Measurements from ENCODE around the gene PRKAA2.

The PRKAA2 gene

DNA sequence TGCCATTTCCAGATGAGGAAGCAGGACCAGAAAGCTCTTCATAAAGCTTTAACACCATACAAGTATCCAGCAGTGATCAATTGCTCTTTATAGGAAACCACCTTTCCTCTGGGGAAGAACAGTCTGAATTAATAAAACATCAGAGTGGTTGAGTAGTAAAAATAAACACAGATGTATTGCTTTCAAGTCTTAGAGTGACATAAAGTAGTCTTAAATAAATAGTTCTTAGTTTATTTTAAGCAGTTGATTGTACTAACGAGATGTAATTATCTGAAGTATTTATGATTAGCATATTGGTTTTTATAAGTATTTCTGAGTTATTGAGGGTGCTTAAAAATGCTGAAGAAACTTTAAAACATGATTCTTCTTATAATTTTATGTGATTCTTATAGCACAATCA, 67.0 kb downstream of the PRKAA2 start:
- in situ Hi-C loops (cut with MboI; ENCODE audit: low sequenced_read_pairs): no loop called here

DNA sequence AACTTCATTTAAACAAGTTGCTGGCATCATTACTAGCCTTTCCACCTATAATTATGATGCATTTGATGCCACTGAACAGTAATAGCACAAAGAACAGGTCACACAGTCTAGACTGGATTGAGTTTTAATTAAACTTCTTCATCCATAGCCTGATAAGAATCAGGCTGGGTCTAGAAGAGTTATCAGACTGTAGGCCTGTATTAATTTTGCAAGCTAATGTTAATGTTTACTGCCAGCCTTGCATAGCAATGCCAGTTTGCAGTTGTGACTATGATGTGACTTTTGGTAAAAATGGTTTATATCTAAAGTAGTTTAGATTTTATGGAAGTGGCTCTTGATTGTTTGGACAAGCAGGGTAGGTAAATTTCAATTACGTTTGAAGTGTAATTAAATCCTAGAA, 68.0 kb downstream of the PRKAA2 start:
- in situ Hi-C loops (cut with MboI; ENCODE audit: low sequenced_read_pairs): no loop called here

- in situ Hi-C loops (cut with MboI; ENCODE audit: low sequenced_read_pairs): no loop called here
Observed at GRCh38 chr1:56715156-56715555, 70.0 kb downstream of the PRKAA2 start.

DNA sequence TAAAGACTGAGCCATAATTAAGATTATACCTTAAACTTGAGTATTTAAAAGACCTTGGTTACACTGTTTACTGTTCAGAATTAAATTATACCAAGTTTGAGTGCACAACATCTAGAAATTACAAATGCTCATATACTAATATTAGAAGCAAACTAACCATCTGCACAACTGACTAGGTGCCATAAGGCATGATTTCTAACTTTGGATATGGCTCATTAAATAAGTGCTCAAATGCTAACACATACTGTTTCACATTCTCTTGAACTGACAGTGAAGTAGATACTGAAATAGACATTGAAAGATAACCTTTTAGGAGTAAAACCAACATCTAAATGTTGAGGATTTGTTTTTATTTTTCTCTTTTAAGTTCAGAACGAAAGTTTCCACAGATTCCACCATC, 74.1 kb downstream of the PRKAA2 start:
- in situ Hi-C loops (cut with MboI; ENCODE audit: low sequenced_read_pairs): no loop called here

DNA sequence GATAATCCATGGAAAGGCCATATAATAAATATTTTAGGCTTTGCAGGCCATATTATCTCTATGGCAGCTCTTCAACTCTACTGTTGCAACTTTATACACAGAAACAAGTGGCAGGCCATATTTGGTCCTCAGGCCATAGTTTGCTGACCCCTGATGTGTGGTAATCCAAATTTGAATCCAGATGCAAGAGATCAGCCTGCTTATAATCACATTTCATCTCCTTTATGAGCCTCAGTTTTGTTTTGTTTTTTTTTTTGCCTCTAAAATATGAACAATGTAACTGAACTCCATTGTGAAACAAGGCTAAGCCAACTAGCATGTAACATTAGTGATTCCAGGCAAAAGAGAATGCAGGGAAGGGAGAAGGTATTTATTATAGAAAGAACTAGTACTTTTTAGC, 81.6 kb downstream of the PRKAA2 start:
- in situ Hi-C loops (cut with MboI; ENCODE audit: low sequenced_read_pairs): no loop called here

DNA sequence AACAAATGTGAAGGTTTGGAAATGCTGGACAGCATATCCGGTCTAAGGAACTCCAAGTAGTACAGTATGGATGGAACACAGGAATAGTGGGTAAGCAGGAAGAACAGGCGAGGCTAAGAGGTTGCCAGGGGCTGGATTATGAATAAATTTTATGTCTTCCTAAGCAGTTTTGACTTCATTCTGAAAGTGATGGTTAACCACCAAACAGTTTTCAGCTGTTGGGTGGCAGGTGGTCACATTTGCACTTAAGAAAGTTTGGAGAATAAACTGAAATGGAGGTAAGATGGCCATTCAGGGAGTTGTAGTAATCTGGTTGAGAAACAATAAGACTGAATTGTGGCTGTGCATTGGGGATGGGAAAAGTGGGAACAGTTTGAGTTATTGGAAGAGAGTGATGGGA, 83.8 kb downstream of the PRKAA2 start:
- in situ Hi-C loops (cut with MboI; ENCODE audit: low sequenced_read_pairs): no loop called here

GRCh38 chr1:56745231-56745630, 100.1 kb downstream of the PRKAA2 start:
- in situ Hi-C loops (cut with MboI; ENCODE audit: low sequenced_read_pairs): no loop called here

DNA sequence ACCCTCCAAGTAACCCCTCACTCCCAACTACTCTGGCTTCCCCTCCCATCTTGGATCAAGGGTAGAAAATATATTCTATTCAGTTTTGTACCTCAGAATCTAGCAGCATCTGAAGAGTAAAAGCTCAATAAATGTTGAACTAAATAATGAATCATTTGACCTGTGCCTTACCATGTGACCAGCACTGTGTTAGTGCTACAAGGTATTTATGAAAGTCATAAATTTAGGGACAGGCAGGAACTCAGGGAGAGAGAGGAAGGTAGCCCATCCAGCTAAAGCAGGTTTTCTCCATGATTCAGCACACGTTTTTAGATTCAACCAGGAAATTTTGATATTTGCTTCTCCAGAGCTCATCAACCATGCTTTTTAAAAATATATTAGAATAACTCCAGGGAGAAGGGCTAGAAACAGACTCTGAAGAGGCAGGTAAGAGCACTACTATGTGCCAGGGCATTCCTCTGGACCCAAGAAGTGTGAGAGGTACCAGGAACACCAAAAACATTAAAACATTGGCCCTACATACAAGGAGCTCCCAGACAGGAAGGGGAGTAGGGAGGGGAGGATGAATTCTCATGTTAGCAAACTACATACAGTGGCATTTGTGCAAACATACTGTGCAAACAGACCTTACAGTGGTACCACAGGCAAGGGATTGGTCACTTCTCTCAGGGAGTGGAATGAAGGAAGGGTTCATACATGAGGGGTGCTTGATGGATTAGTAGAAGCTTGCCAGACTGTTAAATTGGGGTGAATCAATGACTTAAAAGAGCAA, 109.8 kb downstream of the PRKAA2 start:
- in situ Hi-C loops (cut with MboI; ENCODE audit: low sequenced_read_pairs): no loop called here

GRCh38 chr1:56755911-56756310, 110.8 kb downstream of the PRKAA2 start:
- in situ Hi-C loops (cut with MboI; ENCODE audit: low sequenced_read_pairs): no loop called here

DNA sequence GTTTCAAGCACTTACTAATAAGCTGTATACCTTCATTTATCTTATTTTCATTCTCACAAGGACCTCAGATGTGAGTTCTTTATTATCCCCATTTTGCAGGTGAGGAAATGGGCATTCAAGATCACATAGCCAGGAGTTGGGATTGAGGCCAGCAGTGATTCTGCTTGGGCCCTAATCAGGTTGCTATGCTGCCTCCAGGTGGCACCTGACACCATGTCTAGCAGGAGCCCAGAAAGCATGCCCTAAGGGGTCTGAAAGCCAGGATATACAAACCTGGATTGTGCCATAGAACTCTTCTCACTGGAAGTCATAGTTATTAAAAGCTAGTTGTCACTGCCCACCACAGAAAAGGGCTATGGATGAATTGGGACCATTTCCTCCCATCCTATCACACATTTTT, 113.0 kb downstream of the PRKAA2 start:
- in situ Hi-C loops (cut with MboI; ENCODE audit: low sequenced_read_pairs): no loop called here

GRCh38 chr1:56758794-56759193, 113.7 kb downstream of the PRKAA2 start:
- in situ Hi-C loops (cut with MboI; ENCODE audit: low sequenced_read_pairs): no loop called here

All from HL-60/S4 (cell line).